B cell (primary cell): ENCODE results near the gene USP1. TPM values are rescaled to one million over a fixed set of nuclear protein-coding genes. Genes with fewer than 3 reads are reported as not detected.

Source experiments
- ATAC-seq: fragments of 200-7000 bp; cut with Tn5 transposase; one replicate; pipeline ENCODE4 v1.10.0; 2021; ENCODE audit warnings: low read depth, mild to moderate bottlenecking, moderate number of reproducible peaks, moderate library complexity
- CTCF ChIA-PET: fragments of 350-600 bp; sonication (Branson Sonifier 250); formaldehyde crosslinking; loops from one replicate; lab custom pipeline; 2021; ENCODE audit warnings: antibody characterized with exemption, inconsistent platforms; lab: Charles Lee
- POLR2A ChIA-PET: fragments of 350-600 bp; sonication (Branson Sonifier 250); formaldehyde crosslinking; loops from one replicate; lab custom pipeline; 2021; ENCODE audit warnings: antibody characterized with exemption; lab: Charles Lee
- DNase-seq: peaks from one replicate; pipeline ENCODE4 v3.0.0; 2013
- H2AFZ ChIP-seq: 2 replicates; pipeline ENCODE4 v1.6.1; 2012; ENCODE audit warnings: mild to moderate bottlenecking, low read depth, low read length; ENCODE audit not compliant: insufficient read depth, poor library complexity, severe bottlenecking
- H3K27ac ChIP-seq, 2 donors: 1 replicate in 1 of 2; 2 replicates in 1 of 2; pipeline ENCODE4 v1.5.1; 2012 to 2013; ENCODE audit warnings: low read length in 2 of 2, mild to moderate bottlenecking in 2 of 2, moderate library complexity in 1 of 2
- H3K27me3 ChIP-seq, 4 experiments: fragments of 200-600 bp in 1 of 4; sonication (generic) in 1 of 4; replicated peaks in 1 of 4; 1 replicate in 2 of 4; 2 replicates in 2 of 4; pipeline versions ENCODE4 v1.6.1 to v1.7.0; 2013 to 2016; ENCODE audit warnings: low read length in 3 of 4, mild to moderate bottlenecking in 2 of 4, mixed read lengths in 1 of 4, moderate library complexity in 1 of 4; ENCODE audit not compliant: insufficient read depth in 4 of 4, control insufficient read depth in 3 of 4; ENCODE audit errors: control extremely low read depth in 1 of 4
- H3K36me3 ChIP-seq, 2 experiments: replicated peaks in 1 of 2; 1 replicate in 1 of 2; 2 replicates in 1 of 2; pipeline versions ENCODE4 v1.6.1 to v1.7.1; 2013; ENCODE audit warnings: low read length in 1 of 2; ENCODE audit not compliant: insufficient read depth in 2 of 2, control insufficient read depth in 1 of 2; ENCODE audit errors: control extremely low read depth in 1 of 2, extremely low read depth in 1 of 2
- H3K4me1 ChIP-seq, 2 donors: fragments of 200-600 bp in 1 of 2; sonication (generic) in 1 of 2; 1 replicate in 1 of 2; 2 replicates in 1 of 2; pipeline versions ENCODE4 v1.5.1 to v1.6.1; 2013 to 2017; ENCODE audit warnings: low read length in 2 of 2; ENCODE audit not compliant: control insufficient read depth in 2 of 2, insufficient read depth in 2 of 2
- H3K4me2 ChIP-seq: replicated peaks from 2 replicates; pipeline ENCODE3; 2012; ENCODE audit warnings: mild to moderate bottlenecking, low read depth, low read length; ENCODE audit not compliant: poor library complexity, severe bottlenecking
- H3K4me3 ChIP-seq, 5 experiments: fragments of 200-600 bp in 1 of 5; sonication (generic) in 1 of 5; 1 replicate in 3 of 5; 2 replicates in 2 of 5; pipeline versions ENCODE4 v1.5.1 to v1.7.0; 2011 to 2016; ENCODE audit warnings: low read length in 4 of 5, mild to moderate bottlenecking in 4 of 5, low read depth in 2 of 5, control low read depth in 1 of 5, moderate library complexity in 1 of 5; ENCODE audit not compliant: insufficient read depth in 1 of 5; ENCODE audit errors: control extremely low read depth in 1 of 5, extremely low read depth in 1 of 5
- H3K79me2 ChIP-seq: fragments of 200-600 bp; sonication (generic); one replicate; pipeline ENCODE4 v1.6.0; 2016; ENCODE audit warnings: low read length; ENCODE audit not compliant: control insufficient read depth, insufficient read depth
- H3K9ac ChIP-seq: fragments of 200-600 bp; sonication (generic); 2 replicates; pipeline ENCODE4 v1.6.1; 2017; ENCODE audit warnings: mild to moderate bottlenecking, low read length, moderate library complexity
- H3K9me3 ChIP-seq, 3 donors: one replicate each; pipeline versions ENCODE4 v1.6.1 to v1.7.1; 2013; ENCODE audit warnings: low read length in 2 of 3; ENCODE audit not compliant: control insufficient read depth in 2 of 3, insufficient read depth in 1 of 3; ENCODE audit errors: control extremely low read depth in 1 of 3
- H4K20me1 ChIP-seq: 2 replicates; pipeline ENCODE4 v1.6.0; 2012; ENCODE audit warnings: mild to moderate bottlenecking, low read length; ENCODE audit not compliant: insufficient read depth, control insufficient read depth, poor library complexity, severe bottlenecking
- H3K27ac Mint-ChIP-seq: one replicate; pipeline ENCODE4 v1.8.0; 2021; ENCODE audit warnings: mixed read lengths
- H3K27me3 Mint-ChIP-seq: one replicate; pipeline ENCODE4 v1.8.0; 2021; ENCODE audit warnings: mixed read lengths
- H3K4me1 Mint-ChIP-seq: one replicate; pipeline ENCODE4 v1.8.0; 2021; ENCODE audit warnings: mixed read lengths
- H3K4me3 Mint-ChIP-seq: one replicate; pipeline ENCODE4 v1.8.0; 2021; ENCODE audit warnings: mixed read lengths
- H3K9me3 Mint-ChIP-seq: one replicate; pipeline ENCODE4 v1.8.0; 2022; ENCODE audit warnings: mixed read lengths; ENCODE audit not compliant: insufficient read depth
- EZH2 ChIP-seq: IDR thresholded peaks from 2 replicates; pipeline ENCODE4 v1.6.1; 2012; ENCODE audit warnings: borderline replicate concordance, low read depth, mild to moderate bottlenecking, moderate library complexity, low read length; ENCODE audit not compliant: insufficient read depth, poor library complexity, severe bottlenecking
- WGBS: methylation state at CpG from one replicate; pipeline ENCODE4 v1.1.5; 2013; ENCODE audit warnings: missing lambda C conversion rate; ENCODE audit not compliant: insufficient coverage; 5-methylcytosine and 5-hydroxymethylcytosine counted together
- intact Hi-C: fragments of 100-400 bp; cut with micrococcal nuclease; formaldehyde crosslinking; loops from one replicate; pipeline ENCODE4 v1.10.0; 2022
- polyA plus RNA-seq: library from polyadenylated mRNA; depleted of rRNA; stranded (reverse); fragments of >200 nt; gene quantifications from 2 replicates; pipeline ENCODE4 v1.2.3, GENCODE V29; 2012
- total RNA-seq, 2 donors: library from RNA; stranded (reverse); fragments of 120-200 nt in 1 of 2; gene quantifications; 1 replicate in 1 of 2; 2 replicates in 1 of 2; pipeline versions ENCODE4 v1.2.3 to v1.2.4, GENCODE V29; 2013 to 2022
- TF ChIP-seq, protein P1 (sequence below): fragments of 200-600 bp; IDR thresholded peaks from one replicate; pipeline ENCODE4 v1.8.0; 2022; ENCODE audit warnings: antibody characterized with exemption, mild to moderate bottlenecking

Gene USP1
- total and polyA plus RNA-seq, 2 donors (not counting 1 experiment from before 2014, with no cell fraction given) = 6.1 to 32.7 TPM

DNA sequence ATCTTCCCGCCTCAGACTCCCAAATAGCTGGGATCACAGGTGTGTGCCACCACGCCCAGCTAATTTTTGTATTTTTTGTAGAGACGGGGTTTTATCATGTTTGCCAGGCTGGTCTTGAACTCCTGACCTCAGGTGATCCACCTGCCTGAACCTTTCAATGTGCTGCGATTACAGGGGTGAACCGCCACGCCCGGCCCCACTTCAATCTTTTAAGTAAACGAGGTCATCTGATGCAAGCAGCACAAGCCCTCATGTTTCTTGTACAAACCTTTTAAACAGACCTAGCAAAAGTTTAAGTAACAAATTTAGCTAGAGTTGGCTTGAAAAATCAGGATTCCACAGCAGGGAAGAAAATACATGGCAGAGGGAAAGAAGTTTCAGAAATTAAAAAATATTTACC, 21.2 kb upstream of the USP1 start:
- Mint-ChIP-seq H3K4me3 (no peak overlapping the region), H3K27me3 (no peaks in the 10 kb centered on the region), H3K27ac (no peak overlapping the region), H3K4me1 (no peaks in the 10 kb centered on the region), H3K9me3 (no peaks in the 10 kb centered on the region)
- ATAC-seq (no peak), DNase-seq (no peak)
- TF ChIP-seq, protein P1, sequence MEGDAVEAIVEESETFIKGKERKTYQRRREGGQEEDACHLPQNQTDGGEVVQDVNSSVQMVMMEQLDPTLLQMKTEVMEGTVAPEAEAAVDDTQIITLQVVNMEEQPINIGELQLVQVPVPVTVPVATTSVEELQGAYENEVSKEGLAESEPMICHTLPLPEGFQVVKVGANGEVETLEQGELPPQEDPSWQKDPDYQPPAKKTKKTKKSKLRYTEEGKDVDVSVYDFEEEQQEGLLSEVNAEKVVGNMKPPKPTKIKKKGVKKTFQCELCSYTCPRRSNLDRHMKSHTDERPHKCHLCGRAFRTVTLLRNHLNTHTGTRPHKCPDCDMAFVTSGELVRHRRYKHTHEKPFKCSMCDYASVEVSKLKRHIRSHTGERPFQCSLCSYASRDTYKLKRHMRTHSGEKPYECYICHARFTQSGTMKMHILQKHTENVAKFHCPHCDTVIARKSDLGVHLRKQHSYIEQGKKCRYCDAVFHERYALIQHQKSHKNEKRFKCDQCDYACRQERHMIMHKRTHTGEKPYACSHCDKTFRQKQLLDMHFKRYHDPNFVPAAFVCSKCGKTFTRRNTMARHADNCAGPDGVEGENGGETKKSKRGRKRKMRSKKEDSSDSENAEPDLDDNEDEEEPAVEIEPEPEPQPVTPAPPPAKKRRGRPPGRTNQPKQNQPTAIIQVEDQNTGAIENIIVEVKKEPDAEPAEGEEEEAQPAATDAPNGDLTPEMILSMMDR = no peak
- no peak for TF ChIP-seq EZH2
- 94% methylated on average over 4 of the region's 8 CpGs for WGBS
- Histone ChIP-seq H3K9ac (no peak overlapping the region), H4K20me1 (no peaks in the 10 kb centered on the region), H3K9me3 (no peaks in the 10 kb centered on the region), H2AFZ (no peak overlapping the region), H3K4me3 (no peak overlapping the region), H3K27ac (no peak overlapping the region), H3K79me2 (no peaks in the 10 kb centered on the region), H3K4me1 (no peaks in the 10 kb centered on the region), H3K4me2 (no peak overlapping the region), H3K36me3 (no peaks in the 10 kb centered on the region), H3K27me3 (no peaks in the 10 kb centered on the region)
- CTCF ChIA-PET = interaction anchor here (0.7 to 2.5 kb wide), 3 partner anchors 9 to 240 kb away, joined by 3 to 8 read pairs (median 4); no protein-coding TSS in a partner anchor
- POLR2A ChIA-PET = no interaction called here
- intact Hi-C loops = no loop called here

DNA sequence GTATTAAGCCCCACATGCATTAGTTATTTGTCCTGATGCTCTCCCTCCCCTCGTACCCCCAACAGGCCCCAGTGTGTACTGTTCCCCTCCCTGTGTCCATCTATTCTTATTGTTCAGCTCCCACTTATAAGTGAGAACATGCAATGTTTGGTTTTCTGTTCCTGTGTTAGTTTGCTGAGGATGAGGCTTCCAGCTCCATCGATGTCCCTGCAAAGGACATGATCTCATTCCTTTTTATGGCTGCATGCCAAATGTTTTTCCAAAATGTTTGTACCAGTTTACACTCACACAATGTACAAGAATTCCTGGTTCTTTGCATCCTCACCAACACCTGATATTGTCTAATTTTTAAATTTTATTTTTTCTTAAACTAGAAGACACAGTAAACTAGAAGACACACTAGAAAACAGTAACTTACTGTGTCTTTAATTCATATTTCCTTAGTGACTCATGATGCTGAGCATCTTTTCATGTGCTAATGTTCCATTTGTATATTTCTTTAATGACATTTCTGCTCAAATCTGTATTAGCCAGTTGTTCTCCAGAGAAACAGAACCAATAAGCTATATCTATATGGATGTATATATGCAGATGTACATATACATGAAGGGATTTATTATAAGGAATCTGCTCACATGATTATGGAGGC, 19.4 kb upstream of the USP1 start:
- H3K9me3 ChIP-seq = no peaks in the 10 kb centered on the region
- no peak overlapping the region for H3K27ac ChIP-seq
- Mint-ChIP-seq H3K4me3 (no peak overlapping the region), H3K27ac (no peak overlapping the region), H3K4me1 (no peaks in the 10 kb centered on the region), H3K27me3 (no peaks in the 10 kb centered on the region), H3K9me3 (no peaks in the 10 kb centered on the region)
- no peaks in the 10 kb centered on the region for H3K4me1 ChIP-seq
- H3K36me3 ChIP-seq = no peaks in the 10 kb centered on the region
- ChIA-PET POLR2A (no interaction called here), CTCF (interaction anchor here (2.5 kb wide), 1 partner anchor 10 kb away, joined by 8 read pairs; no protein-coding TSS in a partner anchor)
- no peak for ATAC-seq
- no peak overlapping the region for H3K9ac ChIP-seq
- no peaks in the 10 kb centered on the region for H3K27me3 ChIP-seq
- no CpG with 5 or more reads among the region's 2 CpGs for WGBS
- intact Hi-C loops = no loop called here
- no peak for DNase-seq
- no peak overlapping the region for H3K4me3 ChIP-seq
- H3K4me2 ChIP-seq = no peak overlapping the region
- no peak for TF ChIP-seq EZH2
- TF ChIP-seq, protein P1 = no peak
- H2AFZ ChIP-seq = no peak overlapping the region
- H4K20me1 ChIP-seq = no peaks in the 10 kb centered on the region
- no peaks in the 10 kb centered on the region for H3K79me2 ChIP-seq
